RPMI8226 (cell line): ENCODE measurements around the gene ZBTB43.

Source experiments
- DNase-seq: peaks from one replicate; pipeline ENCODE4 v3.0.0-alpha.2; 2015

Gene ZBTB43

GRCh38 chr9:126832440-126832839 is 27.6 kb downstream of the ZBTB43 start:
- DNase-seq: no peak

GRCh38 chr9:126833020-126833419 is 28.2 kb downstream of the ZBTB43 start:
- no peak for DNase-seq

- no peak for DNase-seq
Observed at GRCh38 chr9:126833710-126834345, 29.0 kb downstream of the ZBTB43 start.

- DNase-seq: no peak
Observed at GRCh38 chr9:126834672-126835071, 29.8 kb downstream of the ZBTB43 start.

- no peak for DNase-seq
Observed at GRCh38 chr9:126836216-126836615, 31.4 kb downstream of the ZBTB43 start.

- DNase-seq: no peak
Observed at GRCh38 chr9:126838055-126838811, 33.4 kb downstream of the ZBTB43 start.

- DNase-seq: no peak
Observed at GRCh38 chr9:126838895-126839294, 34.1 kb downstream of the ZBTB43 start.

GRCh38 chr9:126839301-126839700 is 34.5 kb downstream of the ZBTB43 start:
- DNase-seq: no peak

GRCh38 chr9:126842220-126842842 is 37.5 kb downstream of the ZBTB43 start:
- DNase-seq: peak; percentile 1

GRCh38 chr9:126842977-126843799 is 38.3 kb downstream of the ZBTB43 start:
- DNase-seq: no peak

GRCh38 chr9:126844085-126844484 is 39.2 kb downstream of the ZBTB43 start:
- DNase-seq: no peak

GRCh38 chr9:126847051-126847450 is 42.2 kb downstream of the ZBTB43 start:
- DNase-seq: no peak

GRCh38 chr9:126849591-126850225 is 44.9 kb downstream of the ZBTB43 start:
- DNase-seq: no peak

GRCh38 chr9:126851286-126851880 is 46.5 kb downstream of the ZBTB43 start:
- no peak for DNase-seq

- DNase-seq: no peak
Observed at GRCh38 chr9:126852086-126852688, 47.3 kb downstream of the ZBTB43 start.

- DNase-seq: no peak
Observed at GRCh38 chr9:126853667-126854066, 48.8 kb downstream of the ZBTB43 start.

- DNase-seq: no peak
Observed at GRCh38 chr9:126854734-126855133, 49.9 kb downstream of the ZBTB43 start.

GRCh38 chr9:126856326-126856877 is 51.6 kb downstream of the ZBTB43 start:
- DNase-seq: no peak

- peak; percentile 83 for DNase-seq
Observed at GRCh38 chr9:126857261-126857960, 52.6 kb downstream of the ZBTB43 start.

GRCh38 chr9:126859111-126859510 is 54.3 kb downstream of the ZBTB43 start:
- DNase-seq: no peak
